SH-SY5Y (cell line): ENCODE measurements around the gene THADA.

Source experiments
- GATA2 ChIP-seq: IDR thresholded peaks from 2 replicates; pipeline ENCODE4 v1.6.1; 2011; ENCODE audit warnings: mild to moderate bottlenecking, low read depth, low read length
- GATA3 ChIP-seq: IDR thresholded peaks from 2 replicates; pipeline ENCODE4 v1.6.1; 2011; ENCODE audit warnings: low read depth, mild to moderate bottlenecking, low read length, moderate library complexity

DNA sequence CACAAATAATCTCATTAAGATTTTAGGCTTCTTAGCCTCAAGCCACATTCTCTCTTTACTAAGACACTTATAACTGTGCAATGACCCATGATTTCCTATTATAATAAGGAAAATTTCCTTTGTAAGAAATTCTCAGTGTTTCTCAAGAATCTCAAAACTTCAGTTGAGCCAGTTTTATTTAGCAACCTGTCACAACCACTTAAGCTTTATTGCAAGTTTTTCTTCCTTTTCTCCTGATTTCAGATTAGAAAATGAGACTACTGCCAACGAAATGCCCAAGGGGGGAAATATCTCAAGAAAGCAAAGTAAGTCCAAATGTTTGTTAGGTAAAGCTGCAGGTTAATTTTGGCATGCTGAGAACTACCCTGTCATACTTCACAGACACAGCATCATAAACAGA lies 178.5 kb downstream of the THADA start:
- no peak for TF ChIP-seq GATA2
- no peak for TF ChIP-seq GATA3
